ENCODE results near the gene ST7. TPM values are rescaled to one million over a fixed set of nuclear protein-coding genes. Genes with fewer than 3 reads are reported as not detected.

ST7 gene
- total and polyA plus RNA-seq, 2 donors from 2014 or later: 21.5 to 29.8 TPM

GRCh38 chr7:117185124-117185523 is 231.8 kb downstream of the ST7 start:
- peaks cover 0 to 12% (median 0%) of the 10 kb centered on the region in 3 donors for H3K36me3 ChIP-seq (ENCODE audit: control insufficient read depth in 2 of 3, insufficient read depth in 3 of 3, low read length in 3 of 3)
- H3K9me3 ChIP-seq (ENCODE audit: control insufficient read depth in 2 of 3, insufficient read depth in 1 of 3, low read length in 3 of 3): no peaks in the 10 kb centered on the region
- intact Hi-C loops (cut with DNase I): no loop called here
- no peak overlapping the region for H3K27ac ChIP-seq (ENCODE audit: low read depth in 2 of 2, low read length in 2 of 2)
- DNase-seq: no peak
- no peak for TF ChIP-seq CTCF (IDR thresholded peaks at IDR 0.05; ENCODE audit: borderline replicate concordance, extremely low read depth, insufficient read depth)
- H3K4me1 ChIP-seq (ENCODE audit: control insufficient read depth in 2 of 3, insufficient read depth in 2 of 3, low read depth in 1 of 3, low read length in 3 of 3): no peaks in the 10 kb centered on the region
- no peaks in the 10 kb centered on the region for H3K27me3 ChIP-seq (ENCODE audit: control insufficient read depth, insufficient read depth, low read length)
- H3K4me3 ChIP-seq (ENCODE audit: low read length in 3 of 3): no peak overlapping the region
- no peak overlapping the region for H3K9ac ChIP-seq (ENCODE audit: low read length in 3 of 3)
- no peak for FAIRE-seq

- DNase-seq: no peak
- Histone ChIP-seq H3K27me3 (ENCODE audit: control insufficient read depth, insufficient read depth, low read length) (no peaks in the 10 kb centered on the region), H3K9me3 (ENCODE audit: control insufficient read depth in 2 of 3, insufficient read depth in 1 of 3, low read length in 3 of 3) (no peaks in the 10 kb centered on the region), H3K4me1 (ENCODE audit: control insufficient read depth in 2 of 3, insufficient read depth in 2 of 3, low read depth in 1 of 3, low read length in 3 of 3) (no peaks in the 10 kb centered on the region), H3K9ac (ENCODE audit: low read length in 3 of 3) (no peak overlapping the region), H3K36me3 (ENCODE audit: control insufficient read depth in 2 of 3, insufficient read depth in 3 of 3, low read length in 3 of 3) (peaks cover 0 to 22% (median 0%) of the 10 kb centered on the region in 3 donors), H3K4me3 (ENCODE audit: low read length in 3 of 3) (no peak overlapping the region), H3K27ac (ENCODE audit: low read depth in 2 of 2, low read length in 2 of 2) (no peak overlapping the region)
- no peak for TF ChIP-seq CTCF (IDR thresholded peaks at IDR 0.05; ENCODE audit: borderline replicate concordance, extremely low read depth, insufficient read depth)
- FAIRE-seq: no peak
- intact Hi-C loops (cut with DNase I): no loop called here
Measured at GRCh38 chr7:117186218-117187010, 233.1 kb downstream of the ST7 start.

- no peaks in the 10 kb centered on the region for H3K4me1 ChIP-seq (ENCODE audit: control insufficient read depth in 2 of 3, insufficient read depth in 2 of 3, low read depth in 1 of 3, low read length in 3 of 3)
- H3K9ac ChIP-seq (ENCODE audit: low read length in 3 of 3): no peak overlapping the region
- H3K36me3 ChIP-seq (ENCODE audit: control insufficient read depth in 2 of 3, insufficient read depth in 3 of 3, low read length in 3 of 3): peaks cover 0 to 26% (median 0%) of the 10 kb centered on the region in 3 donors
- no peak overlapping the region for H3K27ac ChIP-seq (ENCODE audit: low read depth in 2 of 2, low read length in 2 of 2)
- intact Hi-C loops (cut with DNase I): no loop called here
- H3K4me3 ChIP-seq (ENCODE audit: low read length in 3 of 3): no peak overlapping the region
- H3K27me3 ChIP-seq (ENCODE audit: control insufficient read depth, insufficient read depth, low read length): no peaks in the 10 kb centered on the region
- no peaks in the 10 kb centered on the region for H3K9me3 ChIP-seq (ENCODE audit: control insufficient read depth in 2 of 3, insufficient read depth in 1 of 3, low read length in 3 of 3)
- TF ChIP-seq CTCF (IDR thresholded peaks at IDR 0.05; ENCODE audit: borderline replicate concordance, extremely low read depth, insufficient read depth): no peak
- DNase-seq: no peak
- no peak for FAIRE-seq
Measured at GRCh38 chr7:117188376-117188775, 235.1 kb downstream of the ST7 start.

Measured in kidney (tissue), 14 donors.